ENCODE results near the gene ITIH3.
"Not testable (repeated sequence)": the region's sequence is repeated elsewhere in the genome, so short reads cannot be mapped to it uniquely, and the experiment has no call there.

The ITIH3 gene

DNA sequence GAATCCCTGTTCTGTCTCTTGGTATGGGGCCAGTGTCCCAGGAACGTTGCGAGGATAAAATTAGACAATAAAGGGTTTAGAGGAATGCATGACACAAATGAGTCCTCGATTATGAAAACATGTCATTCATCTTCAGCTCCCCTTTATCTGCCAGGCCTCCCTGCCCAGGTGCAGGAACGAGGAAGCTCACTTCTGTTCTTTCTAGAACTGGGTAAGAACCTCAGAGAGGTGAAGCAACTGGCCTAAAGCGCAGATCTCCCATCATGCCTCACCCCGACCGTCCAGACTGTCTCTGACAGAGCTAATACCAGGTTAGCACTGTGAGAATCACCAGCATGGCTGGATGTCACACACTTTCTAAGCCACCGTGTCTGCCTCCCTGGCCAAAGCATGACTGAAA, 18.7 kb upstream of the ITIH3 start:
- TF ChIP-seq, protein P1, sequence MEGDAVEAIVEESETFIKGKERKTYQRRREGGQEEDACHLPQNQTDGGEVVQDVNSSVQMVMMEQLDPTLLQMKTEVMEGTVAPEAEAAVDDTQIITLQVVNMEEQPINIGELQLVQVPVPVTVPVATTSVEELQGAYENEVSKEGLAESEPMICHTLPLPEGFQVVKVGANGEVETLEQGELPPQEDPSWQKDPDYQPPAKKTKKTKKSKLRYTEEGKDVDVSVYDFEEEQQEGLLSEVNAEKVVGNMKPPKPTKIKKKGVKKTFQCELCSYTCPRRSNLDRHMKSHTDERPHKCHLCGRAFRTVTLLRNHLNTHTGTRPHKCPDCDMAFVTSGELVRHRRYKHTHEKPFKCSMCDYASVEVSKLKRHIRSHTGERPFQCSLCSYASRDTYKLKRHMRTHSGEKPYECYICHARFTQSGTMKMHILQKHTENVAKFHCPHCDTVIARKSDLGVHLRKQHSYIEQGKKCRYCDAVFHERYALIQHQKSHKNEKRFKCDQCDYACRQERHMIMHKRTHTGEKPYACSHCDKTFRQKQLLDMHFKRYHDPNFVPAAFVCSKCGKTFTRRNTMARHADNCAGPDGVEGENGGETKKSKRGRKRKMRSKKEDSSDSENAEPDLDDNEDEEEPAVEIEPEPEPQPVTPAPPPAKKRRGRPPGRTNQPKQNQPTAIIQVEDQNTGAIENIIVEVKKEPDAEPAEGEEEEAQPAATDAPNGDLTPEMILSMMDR (IDR thresholded peaks at IDR 0.05): no peak
- TF ChIP-seq ZFX (IDR thresholded peaks at IDR 0.05; ENCODE audit: borderline replicate concordance): no peak
- no peak overlapping the region for H3K27ac ChIP-seq

DNA sequence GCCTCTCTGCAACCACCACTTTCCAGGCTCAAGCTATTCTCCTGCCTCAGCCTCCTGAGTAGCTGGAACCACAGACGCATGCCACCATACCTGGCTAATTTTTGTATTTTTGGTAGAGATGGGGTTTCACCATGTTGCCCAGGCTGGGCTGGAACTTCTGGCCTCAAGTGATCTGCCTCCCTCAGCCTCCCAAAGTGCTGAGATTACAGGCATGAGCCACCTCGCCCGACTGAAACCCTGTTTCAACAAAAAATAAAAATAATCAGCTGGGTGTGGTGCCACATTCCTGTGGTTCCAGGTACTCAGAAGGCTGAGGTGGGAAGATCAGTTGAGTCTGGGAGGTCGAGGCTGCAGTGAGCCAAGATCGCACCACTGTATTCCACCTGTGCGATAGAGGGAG, 18.1 kb upstream of the ITIH3 start:
- H3K27ac ChIP-seq: not testable (repeated sequence)

DNA sequence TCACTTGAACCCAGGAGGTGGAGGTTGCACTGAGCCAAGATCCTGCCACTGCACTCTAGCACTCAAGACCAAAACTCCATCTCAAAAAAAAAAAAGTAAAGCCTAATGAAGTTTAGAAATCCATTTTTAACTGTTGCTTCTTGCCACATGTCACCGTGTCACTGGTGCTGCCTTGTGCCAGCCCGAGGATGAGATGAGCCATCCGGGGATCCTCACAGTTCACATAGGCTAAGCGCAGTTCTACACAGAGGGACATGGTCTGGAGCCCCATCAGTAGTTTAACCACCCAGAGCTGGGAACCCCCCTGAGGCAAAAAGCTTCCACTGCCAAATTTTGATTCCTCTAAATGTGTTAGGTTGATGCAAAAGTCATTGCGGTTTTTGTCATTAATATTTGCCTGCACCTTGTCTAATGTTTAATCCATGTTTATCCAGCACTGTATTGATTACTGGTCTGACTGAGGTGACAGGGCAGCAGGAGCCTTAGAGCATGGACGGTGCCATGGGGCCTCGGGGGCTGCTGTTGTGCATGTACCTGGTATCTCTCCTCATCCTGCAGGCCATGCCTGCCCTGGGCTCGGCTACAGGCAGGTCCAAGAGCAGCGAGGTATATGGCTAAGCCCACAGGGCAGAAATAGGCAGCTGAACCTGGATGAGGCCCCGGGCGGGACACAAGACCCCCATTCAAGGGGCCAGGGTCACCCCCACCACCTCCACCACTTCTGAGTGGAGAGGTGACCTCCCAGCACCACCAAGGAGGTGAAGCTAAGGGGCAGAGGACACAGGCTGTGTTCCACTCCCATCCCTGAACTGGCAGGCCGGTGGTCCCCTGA, 17.3 kb upstream of the ITIH3 start, which contains the start of gene ITIH1:
TSS of gene ITIH1 (plus strand) at position 473 of the 832 bp plus-strand sequence. CDS start at position 490, 17 bp downstream.
- no peak for TF ChIP-seq ZFX (IDR thresholded peaks at IDR 0.05; ENCODE audit: borderline replicate concordance)
- TF ChIP-seq, protein P1 (IDR thresholded peaks at IDR 0.05): no peak
- no peak within 1 kb of the TSS for H3K27ac ChIP-seq

DNA sequence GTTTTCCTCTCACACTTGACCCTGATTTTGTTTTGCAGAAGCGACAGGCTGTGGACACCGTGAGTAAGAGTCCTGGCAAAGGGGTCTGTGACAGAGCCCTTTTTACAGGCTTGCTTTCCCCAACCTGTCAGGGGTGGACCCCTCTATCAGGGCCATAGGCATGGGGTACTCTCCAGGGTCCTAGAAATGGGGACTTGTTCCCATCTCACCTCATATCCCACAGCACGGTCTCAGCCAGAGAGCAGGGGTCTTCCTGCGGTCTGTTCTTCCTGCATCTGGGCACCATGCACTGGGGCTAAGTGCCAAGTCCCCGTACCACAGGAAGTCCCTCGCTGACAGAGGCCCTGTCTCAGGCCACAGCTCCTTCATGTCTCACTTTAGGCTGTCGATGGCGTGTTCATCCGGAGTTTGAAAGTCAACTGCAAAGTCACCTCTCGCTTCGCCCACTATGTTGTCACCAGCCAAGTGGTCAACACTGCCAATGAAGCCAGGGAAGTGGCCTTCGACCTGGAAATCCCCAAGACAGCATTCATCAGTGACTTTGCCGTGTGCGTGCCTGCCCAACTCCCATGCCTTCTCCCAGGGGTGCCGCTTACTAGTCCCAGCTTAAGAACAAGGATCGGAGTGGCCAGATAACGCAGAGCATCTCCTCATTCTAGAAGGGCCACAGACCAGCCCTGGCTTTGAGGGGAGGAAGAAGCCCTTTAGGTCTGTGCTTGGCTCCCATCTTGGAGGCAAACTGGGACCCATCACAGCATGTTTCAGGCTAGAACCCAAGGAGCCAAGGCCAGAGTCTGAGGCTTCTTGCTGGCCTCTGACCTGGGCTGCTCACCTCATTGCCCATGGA, 16.4 kb upstream of the ITIH3 start:
- no peak for TF ChIP-seq ZFX (IDR thresholded peaks at IDR 0.05; ENCODE audit: borderline replicate concordance)
- TF ChIP-seq, protein P1 (IDR thresholded peaks at IDR 0.05): no peak
- no peak overlapping the region for H3K27ac ChIP-seq

DNA sequence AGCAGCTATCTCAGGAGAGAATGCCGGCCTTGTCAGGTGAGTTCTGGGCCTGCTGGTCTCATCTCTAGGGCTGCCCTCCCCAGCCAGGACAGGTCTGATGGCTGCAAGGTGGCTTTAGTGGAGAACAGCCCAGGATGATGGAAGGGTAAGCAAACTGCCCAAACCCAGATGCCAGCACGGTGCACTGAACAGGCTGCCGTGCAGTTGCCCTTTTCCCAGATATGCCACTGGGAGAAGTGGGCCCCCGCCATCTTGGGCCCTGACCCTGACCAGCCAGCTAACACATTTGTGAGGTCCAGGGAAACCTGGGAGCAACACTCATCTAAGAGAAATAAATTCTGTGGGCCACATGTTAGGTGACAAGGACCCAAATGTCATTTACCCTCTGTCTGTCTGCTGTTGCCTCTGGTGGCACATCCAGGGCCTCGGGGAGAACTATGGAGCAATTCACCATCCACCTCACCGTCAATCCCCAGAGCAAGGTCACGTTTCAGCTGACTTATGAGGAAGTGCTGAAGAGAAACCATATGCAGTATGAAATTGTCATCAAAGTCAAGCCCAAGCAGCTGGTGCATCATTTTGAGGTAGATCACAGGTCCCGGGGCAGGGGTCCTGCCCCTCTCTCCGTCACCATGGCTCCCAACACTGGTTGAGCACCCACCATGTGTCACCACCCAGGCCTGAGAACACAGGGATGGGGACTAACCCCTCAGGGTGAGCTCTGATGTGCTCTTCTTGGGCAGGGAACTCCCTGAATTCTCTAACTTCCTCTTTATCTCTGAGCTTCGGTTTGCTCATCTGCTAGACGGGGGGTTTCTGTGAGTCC, 15.4 kb upstream of the ITIH3 start:
- no peak overlapping the region for H3K27ac ChIP-seq
- TF ChIP-seq, protein P1 (IDR thresholded peaks at IDR 0.05): no peak
- TF ChIP-seq ZFX (IDR thresholded peaks at IDR 0.05; ENCODE audit: borderline replicate concordance): no peak

DNA sequence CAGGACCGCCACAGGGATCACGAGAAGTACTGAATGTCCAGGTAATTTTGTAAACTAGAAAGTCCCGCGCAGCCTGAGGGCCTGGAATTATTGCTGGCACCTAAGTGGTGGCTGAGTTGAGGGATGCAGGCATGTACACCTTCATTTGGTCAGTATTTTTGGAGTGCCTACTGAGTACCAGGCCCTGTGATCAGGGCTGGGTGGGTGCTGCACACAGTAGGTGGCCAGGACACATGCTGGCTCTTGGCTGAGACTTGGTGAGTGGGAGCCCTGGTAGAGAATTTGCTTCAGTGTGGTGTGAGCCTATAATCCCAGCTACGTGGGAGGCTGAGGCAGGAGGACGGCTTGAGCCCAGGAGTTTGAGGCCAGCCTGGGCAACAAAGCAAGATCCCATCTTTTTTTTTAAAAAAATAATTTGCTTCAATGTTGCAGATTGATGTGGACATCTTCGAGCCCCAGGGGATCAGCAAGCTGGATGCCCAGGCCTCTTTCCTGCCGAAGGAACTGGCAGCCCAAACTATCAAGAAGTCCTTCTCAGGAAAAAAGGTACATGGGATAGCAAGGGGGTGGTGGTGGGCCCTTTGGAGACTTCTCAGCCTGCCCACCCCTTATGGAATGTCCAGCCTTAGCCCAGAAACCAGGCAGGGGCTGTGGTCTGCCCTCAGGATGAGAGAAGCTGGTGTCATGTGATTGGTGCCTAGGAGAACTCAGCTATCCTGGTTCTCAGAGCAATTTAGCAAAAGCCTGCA, 14.6 kb upstream of the ITIH3 start:
- no peak for TF ChIP-seq ZFX (IDR thresholded peaks at IDR 0.05; ENCODE audit: borderline replicate concordance)
- TF ChIP-seq, protein P1 (IDR thresholded peaks at IDR 0.05): no peak
- H3K27ac ChIP-seq: no peak overlapping the region

DNA sequence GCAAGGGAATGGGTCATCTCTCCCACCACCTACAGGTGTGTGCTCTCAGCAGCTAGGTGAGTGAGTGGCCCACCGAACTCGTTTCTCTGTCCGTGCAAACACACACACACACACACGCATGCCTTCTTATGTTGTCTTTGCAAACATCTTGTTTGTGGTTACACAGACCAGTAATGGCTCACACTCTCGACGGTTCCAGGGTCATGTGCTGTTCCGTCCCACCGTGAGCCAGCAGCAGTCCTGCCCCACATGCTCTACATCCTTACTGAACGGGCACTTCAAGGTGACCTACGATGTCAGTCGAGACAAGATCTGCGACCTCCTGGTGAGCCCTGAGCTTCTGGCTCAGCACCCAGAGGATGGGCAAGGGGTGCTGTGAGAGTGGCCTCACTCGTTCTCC, 12.9 kb upstream of the ITIH3 start:
- TF ChIP-seq ZFX (IDR thresholded peaks at IDR 0.05; ENCODE audit: borderline replicate concordance): no peak
- TF ChIP-seq, protein P1 (IDR thresholded peaks at IDR 0.05): no peak

More for the DNA sequence above, 12.9 kb upstream of the ITIH3 start:
- no peak overlapping the region for H3K27ac ChIP-seq

Data from 22Rv1 (cell line).